ENCODE measurements around the gene ANAPC2. TPM values are rescaled to one million over a fixed set of nuclear protein-coding genes. Genes with fewer than 3 reads are reported as not detected.

The ANAPC2 gene
- total RNA-seq, 1 experiment from 2014 or later: 46.0 TPM

DNA sequence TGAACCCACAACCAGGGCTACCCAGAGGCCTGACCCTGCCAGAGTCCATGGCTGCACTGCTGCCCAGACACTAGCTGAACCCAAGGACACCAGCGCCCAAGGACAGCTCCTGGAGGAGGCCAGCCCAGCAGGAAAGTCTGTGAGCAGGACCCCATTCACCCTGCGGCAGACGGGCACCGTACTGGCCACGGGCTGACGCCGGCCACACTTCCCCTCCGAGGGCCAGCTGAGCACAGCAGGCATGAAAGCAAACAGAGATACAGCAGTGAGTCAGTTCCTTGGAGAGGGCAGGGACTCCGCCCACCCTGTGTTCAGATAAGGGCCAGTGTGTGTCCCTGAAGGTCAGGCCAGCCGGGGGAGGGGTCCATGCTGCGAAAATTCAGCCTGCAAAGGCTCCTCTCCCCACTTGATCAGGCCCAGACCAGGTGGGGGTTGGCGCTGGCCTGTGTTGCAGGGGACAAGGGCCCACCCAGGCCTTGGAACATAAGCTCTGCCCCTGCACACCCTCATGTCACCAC, 30.5 kb upstream of the ANAPC2 start:
- TF ChIP-seq POLR2AphosphoS5 (IDR thresholded peaks at IDR 0.05; ENCODE audit: low read depth, low read length) (peak; percentile 37; the same call in 1 of the 2 replicates), TCF7L2 (IDR thresholded peaks at IDR 0.05; ENCODE audit: low read depth, low read length) (peak; percentile 48; the same call in 1 of the 2 replicates), SIN3A (IDR thresholded peaks at IDR 0.05; ENCODE audit: borderline replicate concordance, insufficient read depth, low read depth, low read length) (no peak)
- TF ChIP-seq, protein P1, sequence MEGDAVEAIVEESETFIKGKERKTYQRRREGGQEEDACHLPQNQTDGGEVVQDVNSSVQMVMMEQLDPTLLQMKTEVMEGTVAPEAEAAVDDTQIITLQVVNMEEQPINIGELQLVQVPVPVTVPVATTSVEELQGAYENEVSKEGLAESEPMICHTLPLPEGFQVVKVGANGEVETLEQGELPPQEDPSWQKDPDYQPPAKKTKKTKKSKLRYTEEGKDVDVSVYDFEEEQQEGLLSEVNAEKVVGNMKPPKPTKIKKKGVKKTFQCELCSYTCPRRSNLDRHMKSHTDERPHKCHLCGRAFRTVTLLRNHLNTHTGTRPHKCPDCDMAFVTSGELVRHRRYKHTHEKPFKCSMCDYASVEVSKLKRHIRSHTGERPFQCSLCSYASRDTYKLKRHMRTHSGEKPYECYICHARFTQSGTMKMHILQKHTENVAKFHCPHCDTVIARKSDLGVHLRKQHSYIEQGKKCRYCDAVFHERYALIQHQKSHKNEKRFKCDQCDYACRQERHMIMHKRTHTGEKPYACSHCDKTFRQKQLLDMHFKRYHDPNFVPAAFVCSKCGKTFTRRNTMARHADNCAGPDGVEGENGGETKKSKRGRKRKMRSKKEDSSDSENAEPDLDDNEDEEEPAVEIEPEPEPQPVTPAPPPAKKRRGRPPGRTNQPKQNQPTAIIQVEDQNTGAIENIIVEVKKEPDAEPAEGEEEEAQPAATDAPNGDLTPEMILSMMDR (IDR thresholded peaks at IDR 0.05): no peak
- TF ChIP-seq, protein P2, sequence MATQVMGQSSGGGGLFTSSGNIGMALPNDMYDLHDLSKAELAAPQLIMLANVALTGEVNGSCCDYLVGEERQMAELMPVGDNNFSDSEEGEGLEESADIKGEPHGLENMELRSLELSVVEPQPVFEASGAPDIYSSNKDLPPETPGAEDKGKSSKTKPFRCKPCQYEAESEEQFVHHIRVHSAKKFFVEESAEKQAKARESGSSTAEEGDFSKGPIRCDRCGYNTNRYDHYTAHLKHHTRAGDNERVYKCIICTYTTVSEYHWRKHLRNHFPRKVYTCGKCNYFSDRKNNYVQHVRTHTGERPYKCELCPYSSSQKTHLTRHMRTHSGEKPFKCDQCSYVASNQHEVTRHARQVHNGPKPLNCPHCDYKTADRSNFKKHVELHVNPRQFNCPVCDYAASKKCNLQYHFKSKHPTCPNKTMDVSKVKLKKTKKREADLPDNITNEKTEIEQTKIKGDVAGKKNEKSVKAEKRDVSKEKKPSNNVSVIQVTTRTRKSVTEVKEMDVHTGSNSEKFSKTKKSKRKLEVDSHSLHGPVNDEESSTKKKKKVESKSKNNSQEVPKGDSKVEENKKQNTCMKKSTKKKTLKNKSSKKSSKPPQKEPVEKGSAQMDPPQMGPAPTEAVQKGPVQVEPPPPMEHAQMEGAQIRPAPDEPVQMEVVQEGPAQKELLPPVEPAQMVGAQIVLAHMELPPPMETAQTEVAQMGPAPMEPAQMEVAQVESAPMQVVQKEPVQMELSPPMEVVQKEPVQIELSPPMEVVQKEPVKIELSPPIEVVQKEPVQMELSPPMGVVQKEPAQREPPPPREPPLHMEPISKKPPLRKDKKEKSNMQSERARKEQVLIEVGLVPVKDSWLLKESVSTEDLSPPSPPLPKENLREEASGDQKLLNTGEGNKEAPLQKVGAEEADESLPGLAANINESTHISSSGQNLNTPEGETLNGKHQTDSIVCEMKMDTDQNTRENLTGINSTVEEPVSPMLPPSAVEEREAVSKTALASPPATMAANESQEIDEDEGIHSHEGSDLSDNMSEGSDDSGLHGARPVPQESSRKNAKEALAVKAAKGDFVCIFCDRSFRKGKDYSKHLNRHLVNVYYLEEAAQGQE (IDR thresholded peaks at IDR 0.05; ENCODE audit: insufficient read depth in 1 of 2, low read depth in 2 of 2, low read length in 1 of 2): no peak
- CTCF ChIA-PET: interaction anchor here (1.5 kb wide), 1 partner anchor 15 kb away, joined by 12 read pairs; no protein-coding TSS in a partner anchor
- in situ Hi-C loops (cut with HindIII; ENCODE audit: low pct_unique_long_range_greater_than_20kb, low sequenced_read_pairs): no loop called here
- Histone ChIP-seq H3K9me3 (ENCODE audit: control insufficient read depth, insufficient read depth, low read depth, low read length) (no peaks in the 10 kb centered on the region), H3K27ac (ENCODE audit: low read length) (peak overlapping the region; percentile 86), H3K4me1 (ENCODE audit: control insufficient read depth, insufficient read depth, low read length) (peaks cover 26% of the 10 kb centered on the region), H3K27me3 (ENCODE audit: control insufficient read depth, insufficient read depth, low read length) (no peaks in the 10 kb centered on the region), H3K36me3 (ENCODE audit: control insufficient read depth, insufficient read depth, low read length) (peaks cover 2% of the 10 kb centered on the region; the same call in 1 of the 2 replicates), H3K4me3 (ENCODE audit: low read depth in 2 of 2, low read length in 2 of 2) (peak overlapping the region; percentile 33 to 48; a peak in 2 of 4 replicates)
- intact Hi-C loops (cut with micrococcal nuclease; ENCODE audit: unreplicated experiment): no loop called here
- BruUV-seq (replicated peaks): no TSS peak
- ATAC-seq (peak; percentile 42), DNase-seq (ENCODE audit: low read depth, low spot score) (no peak)
- POLR2A ChIA-PET: no interaction called here

DNA sequence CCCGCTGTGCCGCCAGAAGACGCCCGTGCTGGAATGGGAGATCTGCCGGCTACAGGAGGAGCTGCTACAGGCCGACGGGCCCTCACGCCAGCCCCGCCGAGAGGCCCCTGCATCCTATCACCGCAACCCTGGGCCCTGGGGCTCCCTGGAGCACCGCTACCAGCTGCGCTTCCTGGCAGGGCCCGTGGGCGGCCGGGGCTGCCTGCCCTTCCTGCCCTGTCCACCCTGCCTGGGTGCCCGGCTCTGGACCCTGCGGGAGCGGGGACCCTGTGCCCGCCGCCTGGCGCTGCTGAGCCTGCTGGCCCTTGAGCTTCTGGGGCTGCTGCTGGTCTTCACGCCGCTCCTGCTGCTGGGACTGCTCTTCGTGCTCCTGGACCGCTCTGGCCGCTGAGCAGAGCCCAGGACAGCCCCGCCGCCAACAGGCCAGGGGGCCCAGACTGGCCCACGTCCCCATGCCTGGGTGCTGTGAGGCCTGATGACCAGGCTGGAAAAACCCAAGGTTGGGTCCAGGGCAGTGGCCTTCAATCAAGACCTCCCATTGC, 29.9 kb upstream of the ANAPC2 start:
- BruUV-seq (replicated peaks): no TSS peak
- Histone ChIP-seq H3K9me3 (ENCODE audit: control insufficient read depth, insufficient read depth, low read depth, low read length) (no peaks in the 10 kb centered on the region), H3K4me1 (ENCODE audit: control insufficient read depth, insufficient read depth, low read length) (peaks cover 26% of the 10 kb centered on the region), H3K27me3 (ENCODE audit: control insufficient read depth, insufficient read depth, low read length) (no peaks in the 10 kb centered on the region), H3K36me3 (ENCODE audit: control insufficient read depth, insufficient read depth, low read length) (no peaks in the 10 kb centered on the region), H3K4me3 (ENCODE audit: low read depth in 2 of 2, low read length in 2 of 2) (peak overlapping the region; percentile 33 to 48), H3K27ac (ENCODE audit: low read length) (peak overlapping the region; percentile 86)
- intact Hi-C loops (cut with micrococcal nuclease; ENCODE audit: unreplicated experiment): no loop called here
- ChIA-PET CTCF (interaction anchor here (1.5 kb wide), 1 partner anchor 14 kb away, joined by 12 read pairs; no protein-coding TSS in a partner anchor), POLR2A (no interaction called here)
- peak; percentile 4 for ATAC-seq
- DNase-seq (ENCODE audit: low read depth, low spot score): no peak
- in situ Hi-C loops (cut with HindIII; ENCODE audit: low pct_unique_long_range_greater_than_20kb, low sequenced_read_pairs): no loop called here
- TF ChIP-seq SIN3A (IDR thresholded peaks at IDR 0.05; ENCODE audit: borderline replicate concordance, insufficient read depth, low read depth, low read length): no peak
- no peak for TF ChIP-seq TCF7L2 (IDR thresholded peaks at IDR 0.05; ENCODE audit: low read depth, low read length)
- TF ChIP-seq, protein P1 (IDR thresholded peaks at IDR 0.05): no peak
- TF ChIP-seq, protein P2 (IDR thresholded peaks at IDR 0.05; ENCODE audit: insufficient read depth in 1 of 2, low read depth in 2 of 2, low read length in 1 of 2): no peak
- no peak for TF ChIP-seq POLR2AphosphoS5 (IDR thresholded peaks at IDR 0.05; ENCODE audit: low read depth, low read length)

All from Panc1 (cell line).